ENCODE measurements around the gene GMEB1.

GMEB1 gene

GRCh38 chr1:28751315-28752060 is 82.9 kb downstream of the GMEB1 start:
- DNase-seq (ENCODE audit: low read depth) = peak; percentile 29

DNA sequence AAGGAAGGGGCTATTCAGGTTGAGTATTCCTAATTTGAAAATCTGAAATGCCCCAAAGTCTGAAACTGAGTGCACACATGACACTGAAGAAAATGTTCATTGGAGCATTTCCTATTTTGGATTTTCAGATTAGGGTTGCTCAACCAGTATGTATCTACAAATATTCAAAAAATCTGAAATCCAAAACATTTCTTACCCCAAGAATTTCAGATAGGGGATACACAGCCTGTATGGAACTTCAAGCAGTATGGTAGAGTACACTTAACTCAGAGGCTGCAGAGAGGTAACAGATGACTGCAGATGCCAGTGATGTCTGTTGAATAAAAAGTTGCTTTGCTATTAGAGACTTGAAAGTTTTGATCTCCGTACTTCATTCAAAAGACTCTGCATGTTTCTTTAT is 87.1 kb downstream of the GMEB1 start:
- DNase-seq (ENCODE audit: low read depth) = no peak

- no peak for DNase-seq (ENCODE audit: low read depth)
Measured at GRCh38 chr1:28756846-28757245, 88.3 kb downstream of the GMEB1 start.

- no peak for DNase-seq (ENCODE audit: low read depth)
Measured at GRCh38 chr1:28758420-28758819, 89.8 kb downstream of the GMEB1 start.

- DNase-seq (ENCODE audit: low read depth) = no peak
Measured at GRCh38 chr1:28759257-28759656, 90.7 kb downstream of the GMEB1 start.

- DNase-seq (ENCODE audit: low read depth) = no peak
Measured at GRCh38 chr1:28761189-28761588, 92.6 kb downstream of the GMEB1 start.

- DNase-seq (ENCODE audit: low read depth) = no peak
Measured at GRCh38 chr1:28766532-28767183, 98.1 kb downstream of the GMEB1 start.
